Activated T-helper 2 cell treated with anti-CD3 and anti-CD28 coated beads, Interferon-gamma antibody, Interleukin-2, Interleukin-4, amounts not matched to agents 10 μg/mL and 5 μg/mL and 100 μg/mL, durations not matched to agents 14 hours and 24 hours and 36 hours (primary cell): ENCODE data around the gene CEP170B. TPM values are rescaled to one million over a fixed set of nuclear protein-coding genes. Genes with fewer than 3 reads are reported as not detected.

Experiments used
- DNase-seq: peaks from one replicate; pipeline ENCODE4 v3.0.0; 2021; ENCODE audit warnings: low spot score
- H3K27ac Mint-ChIP-seq: one replicate; pipeline ENCODE4 v1.8.0; 2021; ENCODE audit warnings: mixed read lengths
- H3K27me3 Mint-ChIP-seq: one replicate; pipeline ENCODE4 v1.8.0; 2021; ENCODE audit warnings: low read depth, mixed read lengths
- H3K36me3 Mint-ChIP-seq: one replicate; pipeline ENCODE4 v1.8.0; 2021; ENCODE audit warnings: low read depth, mixed read lengths
- H3K4me1 Mint-ChIP-seq: one replicate; pipeline ENCODE4 v1.8.0; 2021; ENCODE audit warnings: low read depth, mixed read lengths
- H3K4me3 Mint-ChIP-seq: one replicate; pipeline ENCODE4 v1.8.0; 2021; ENCODE audit warnings: low read depth, mild to moderate bottlenecking, moderate library complexity, mixed read lengths
- H3K9me3 Mint-ChIP-seq: one replicate; pipeline ENCODE4 v1.8.0; 2021; ENCODE audit warnings: mixed read lengths
- intact Hi-C: fragments of 100-400 bp; cut with micrococcal nuclease; formaldehyde crosslinking; loops from one replicate; pipeline ENCODE4 v1.15.1; 2023
- total RNA-seq: library from RNA; stranded (reverse); gene quantifications from 2 replicates; pipeline ENCODE4 v1.2.3, GENCODE V29; 2022

CEP170B gene
- total RNA-seq, 1 donor from 2014 or later, result 8.5 TPM

DNA sequence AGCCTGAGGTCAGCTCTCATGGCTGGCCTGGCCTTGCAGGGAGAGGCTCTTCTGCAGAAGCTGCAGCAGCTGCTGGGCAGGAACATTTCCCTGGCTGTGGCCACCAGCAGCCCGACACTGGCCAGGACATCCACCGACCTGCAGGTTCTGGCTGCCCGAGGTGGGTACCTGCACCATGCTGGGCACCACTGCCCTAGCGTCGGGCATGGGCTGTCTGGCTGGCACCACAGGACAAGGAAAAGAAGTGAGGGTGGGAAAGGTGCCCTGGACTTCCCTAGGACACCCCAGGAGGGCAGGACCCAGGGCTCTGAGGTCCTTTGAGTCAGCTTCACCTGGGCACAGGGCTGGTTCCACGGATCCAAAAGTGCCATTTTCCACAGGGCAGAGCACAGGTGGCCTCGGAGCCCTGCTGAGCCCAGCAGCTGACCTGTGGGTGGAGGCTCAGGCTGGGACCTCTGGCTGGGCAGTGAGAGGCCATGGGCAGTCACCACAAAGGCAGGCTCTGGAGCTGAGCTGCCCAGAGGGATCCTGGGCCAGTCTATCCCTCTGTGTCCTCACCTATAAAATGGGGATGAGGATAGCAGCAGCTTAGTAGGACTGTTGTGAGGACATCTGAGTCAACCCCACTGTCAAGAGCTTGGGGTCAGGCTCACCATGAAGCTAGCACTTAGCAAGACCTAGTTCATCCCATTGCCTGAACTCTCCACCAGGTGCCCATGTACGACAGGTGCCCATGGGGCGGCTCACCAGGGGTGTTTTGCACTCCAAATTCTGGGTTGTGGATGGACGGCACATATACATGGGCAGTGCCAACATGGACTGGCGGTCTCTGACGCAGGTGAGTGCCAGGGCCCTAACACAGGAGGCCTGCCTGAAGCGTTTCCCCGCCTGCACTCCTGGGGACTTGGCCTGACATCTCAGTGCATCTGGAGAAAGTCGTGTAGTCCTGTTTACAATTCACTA, 64.5 kb downstream of the CEP170B start:
- H3K4me1 Mint-ChIP-seq, result peaks cover under 1% of the 10 kb centered on the region
- H3K36me3 Mint-ChIP-seq, result no peaks in the 10 kb centered on the region
- intact Hi-C loops, result no loop called here
- peaks cover 3% of the 10 kb centered on the region for H3K27me3 Mint-ChIP-seq
- H3K9me3 Mint-ChIP-seq, result no peaks in the 10 kb centered on the region
- H3K4me3 Mint-ChIP-seq, result no peak overlapping the region
- no peak for DNase-seq
- H3K27ac Mint-ChIP-seq, result no peak overlapping the region

DNA sequence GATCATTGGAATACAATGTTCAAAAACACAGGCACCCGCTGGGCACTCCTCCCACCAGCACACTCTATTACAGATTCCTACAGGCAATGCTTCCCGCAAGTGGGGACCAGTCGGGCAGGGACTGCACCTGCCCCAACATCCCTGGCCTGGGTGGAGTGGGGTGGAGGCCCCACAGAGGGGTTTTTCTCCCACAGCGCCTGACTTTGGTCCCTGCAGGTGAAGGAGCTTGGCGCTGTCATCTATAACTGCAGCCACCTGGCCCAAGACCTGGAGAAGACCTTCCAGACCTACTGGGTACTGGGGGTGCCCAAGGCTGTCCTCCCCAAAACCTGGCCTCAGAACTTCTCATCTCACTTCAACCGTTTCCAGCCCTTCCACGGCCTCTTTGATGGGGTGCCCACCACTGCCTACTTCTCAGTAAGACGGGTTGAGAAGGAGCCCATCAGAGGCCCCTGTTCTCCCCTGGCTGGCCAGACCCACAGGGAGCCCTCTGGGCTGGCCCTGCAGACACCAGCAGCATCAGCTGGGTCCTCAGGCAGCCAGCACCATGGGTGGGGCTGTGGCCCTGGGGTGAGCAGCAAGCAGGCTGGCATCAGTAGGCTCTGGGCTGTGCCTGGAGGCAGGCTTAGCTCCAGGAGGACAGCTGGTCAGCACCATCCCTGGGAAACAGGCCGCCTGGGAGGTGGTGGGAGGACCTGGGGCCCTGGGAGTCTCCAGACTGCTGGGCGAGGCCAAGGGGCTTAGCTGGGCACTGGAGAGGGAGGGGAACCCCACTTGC, 65.6 kb downstream of the CEP170B start:
- no peak for DNase-seq
- H3K4me3 Mint-ChIP-seq, result no peak overlapping the region
- intact Hi-C loops, result no loop called here
- H3K9me3 Mint-ChIP-seq, result no peaks in the 10 kb centered on the region
- no peak overlapping the region for H3K27ac Mint-ChIP-seq
- H3K36me3 Mint-ChIP-seq, result no peaks in the 10 kb centered on the region
- H3K4me1 Mint-ChIP-seq, result peaks cover 2% of the 10 kb centered on the region
- peaks cover 14% of the 10 kb centered on the region for H3K27me3 Mint-ChIP-seq

DNA sequence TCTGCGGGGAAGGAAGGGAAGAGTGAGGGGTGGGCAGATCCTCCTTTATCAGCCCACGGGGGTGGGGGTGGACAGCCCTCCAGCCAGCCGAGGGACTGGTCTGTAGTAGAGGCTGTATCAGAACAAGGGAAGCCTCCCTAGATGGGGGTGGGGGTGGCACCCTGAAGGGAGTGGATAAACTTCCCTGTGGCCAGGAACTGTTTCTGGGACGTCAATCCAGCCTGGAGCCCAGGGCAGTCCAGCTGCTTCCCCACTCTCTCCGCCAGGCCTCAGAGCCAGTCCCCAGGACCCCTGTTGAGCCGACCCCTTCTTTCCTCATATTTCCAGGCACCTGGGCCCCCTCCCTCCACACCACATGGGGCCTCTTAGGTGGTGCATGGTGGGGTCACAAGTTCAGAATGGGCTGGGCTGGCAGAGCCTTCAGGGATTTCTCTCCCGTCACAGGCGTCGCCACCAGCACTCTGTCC, 66.3 kb downstream of the CEP170B start:
- intact Hi-C loops, result no loop called here
- H3K36me3 Mint-ChIP-seq, result no peaks in the 10 kb centered on the region
- no peaks in the 10 kb centered on the region for H3K9me3 Mint-ChIP-seq

GRCh38 chr14:104931771-104932675, 67.0 kb downstream of the CEP170B start:
- intact Hi-C loops, result loop anchor here (2.0 kb wide), 1 partner anchor 559 kb away; the partner anchor contains the start of gene TEDC1
- no peak overlapping the region for H3K27ac Mint-ChIP-seq
- DNase-seq, result no peak
- H3K9me3 Mint-ChIP-seq, result no peaks in the 10 kb centered on the region
- H3K27me3 Mint-ChIP-seq, result peaks cover 15% of the 10 kb centered on the region
- peaks cover 2% of the 10 kb centered on the region for H3K4me1 Mint-ChIP-seq
- no peak overlapping the region for H3K4me3 Mint-ChIP-seq
- H3K36me3 Mint-ChIP-seq, result no peaks in the 10 kb centered on the region

More for the DNA sequence above, 66.3 kb downstream of the CEP170B start:
- no peak for DNase-seq
- Mint-ChIP-seq H3K27ac (no peak overlapping the region), H3K4me3 (no peak overlapping the region), H3K4me1 (peaks cover 2% of the 10 kb centered on the region), H3K27me3 (peaks cover 15% of the 10 kb centered on the region)

DNA sequence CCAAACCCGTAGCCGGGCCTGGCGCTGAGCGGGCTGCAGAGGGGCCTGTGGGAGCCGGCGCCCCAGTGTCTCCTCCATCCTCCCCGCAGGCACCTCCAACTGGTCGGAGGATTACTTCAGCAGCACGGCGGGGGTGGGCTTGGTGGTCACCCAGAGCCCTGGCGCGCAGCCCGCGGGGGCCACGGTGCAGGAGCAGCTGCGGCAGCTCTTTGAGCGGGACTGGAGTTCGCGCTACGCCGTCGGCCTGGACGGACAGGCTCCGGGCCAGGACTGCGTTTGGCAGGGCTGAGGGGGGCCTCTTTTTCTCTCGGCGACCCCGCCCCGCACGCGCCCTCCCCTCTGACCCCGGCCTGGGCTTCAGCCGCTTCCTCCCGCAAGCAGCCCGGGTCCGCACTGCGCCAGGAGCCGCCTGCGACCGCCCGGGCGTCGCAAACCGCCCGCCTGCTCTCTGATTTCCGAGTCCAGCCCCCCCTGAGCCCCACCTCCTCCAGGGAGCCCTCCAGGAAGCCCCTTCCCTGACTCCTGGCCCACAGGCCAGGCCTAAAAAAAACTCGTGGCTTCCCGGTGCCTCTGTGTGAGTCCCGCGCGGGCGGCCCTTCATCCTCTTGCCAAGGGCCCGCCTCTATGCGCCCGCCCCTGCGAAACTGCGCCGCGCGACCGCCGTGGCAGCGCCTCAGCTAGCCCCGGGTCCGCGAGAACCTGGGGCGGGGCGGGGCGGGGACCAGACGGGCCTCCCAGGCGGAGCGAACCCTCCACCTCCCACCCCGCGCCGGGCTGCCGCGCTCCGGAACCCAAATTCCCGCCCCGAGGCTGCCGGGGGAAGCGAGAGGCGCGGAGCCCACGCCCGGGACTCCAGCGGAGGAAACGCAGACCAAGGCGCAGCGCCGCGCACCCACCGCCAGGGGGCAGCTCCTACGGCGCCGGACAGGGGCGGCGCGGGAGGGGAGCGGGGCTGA, 67.9 kb downstream of the CEP170B start:
- intact Hi-C loops, result loop anchor here (2.0 kb wide), 1 partner anchor 558 kb away; the partner anchor contains the start of gene TEDC1
- DNase-seq, result peak; percentile 81
- Mint-ChIP-seq H3K9me3 (no peaks in the 10 kb centered on the region), H3K36me3 (no peaks in the 10 kb centered on the region), H3K27me3 (peaks cover 18% of the 10 kb centered on the region), H3K27ac (no peak overlapping the region), H3K4me3 (peak overlapping the region; percentile 62), H3K4me1 (peaks cover 2% of the 10 kb centered on the region)

DNA sequence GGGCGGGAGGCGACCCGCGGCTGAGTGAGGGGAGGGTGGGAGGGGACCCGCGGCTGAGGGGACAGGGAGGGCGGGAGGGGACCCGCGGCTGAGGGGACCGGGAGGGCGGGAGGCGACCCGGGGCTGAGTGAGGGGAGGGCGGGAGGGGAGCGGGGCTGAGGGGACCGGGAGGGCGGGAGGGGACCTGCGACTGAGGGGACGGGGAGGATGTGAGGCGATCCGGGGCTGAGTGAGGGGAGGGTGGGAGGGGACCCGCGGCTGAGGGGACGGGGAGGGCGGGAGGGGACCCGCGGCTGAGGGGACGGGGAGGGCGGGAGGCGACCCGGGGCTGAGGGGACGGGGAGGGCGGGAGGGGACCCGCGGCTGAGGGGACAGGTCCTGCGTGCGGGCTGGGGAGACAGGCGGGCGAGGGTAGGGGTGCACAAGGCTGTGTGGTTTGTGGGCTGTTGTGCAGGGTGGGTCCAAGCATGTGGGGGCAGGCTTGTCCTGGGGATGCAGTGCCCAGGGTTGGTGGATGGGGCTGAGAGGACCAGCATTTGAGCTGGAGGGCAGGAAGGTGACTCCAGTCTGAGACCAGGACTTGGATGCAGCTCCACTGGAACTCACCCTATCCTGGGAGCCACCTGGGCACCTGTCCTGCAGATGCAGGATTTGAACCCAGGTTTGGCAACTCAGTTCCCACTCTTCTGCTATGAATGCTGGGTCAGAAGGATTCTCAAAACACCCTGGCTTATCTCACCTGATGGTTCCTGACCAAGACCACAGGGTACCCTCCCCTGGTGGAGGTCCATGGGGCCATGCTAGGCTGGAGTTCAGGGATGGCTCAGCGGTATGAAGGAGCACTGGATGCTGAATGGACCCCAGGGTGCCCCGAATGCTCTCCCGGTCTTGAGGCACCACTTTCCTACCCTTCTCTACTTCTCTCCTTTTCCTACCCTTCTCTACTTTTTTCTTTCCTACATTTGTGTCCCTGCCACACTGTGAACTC, 69.0 kb downstream of the CEP170B start:
- Mint-ChIP-seq H3K27me3 (peaks cover 21% of the 10 kb centered on the region), H3K4me3 (peak overlapping the region; percentile 80), H3K36me3 (no peaks in the 10 kb centered on the region), H3K9me3 (no peaks in the 10 kb centered on the region), H3K4me1 (peaks cover 2% of the 10 kb centered on the region), H3K27ac (peak overlapping the region; percentile 60)
- intact Hi-C loops, result loop anchor here (2.0 kb wide), 1 partner anchor 557 kb away; the partner anchor contains the start of gene TEDC1
- no peak for DNase-seq

GRCh38 chr14:104935026-104935650, 70.1 kb downstream of the CEP170B start:
- H3K9me3 Mint-ChIP-seq, result no peaks in the 10 kb centered on the region
- no peaks in the 10 kb centered on the region for H3K36me3 Mint-ChIP-seq
- peak overlapping the region; percentile 80 for H3K4me3 Mint-ChIP-seq
- intact Hi-C loops, result no loop called here
- no peak overlapping the region for H3K27ac Mint-ChIP-seq
- peaks cover 2% of the 10 kb centered on the region for H3K4me1 Mint-ChIP-seq
- H3K27me3 Mint-ChIP-seq, result peaks cover 23% of the 10 kb centered on the region
- DNase-seq, result no peak

GRCh38 chr14:104935955-104936354, 70.9 kb downstream of the CEP170B start:
- no peak for DNase-seq
- H3K36me3 Mint-ChIP-seq, result no peaks in the 10 kb centered on the region
- H3K4me3 Mint-ChIP-seq, result no peak overlapping the region
- no peaks in the 10 kb centered on the region for H3K9me3 Mint-ChIP-seq
- intact Hi-C loops, result no loop called here
- peaks cover 23% of the 10 kb centered on the region for H3K27me3 Mint-ChIP-seq
- no peak overlapping the region for H3K27ac Mint-ChIP-seq
- H3K4me1 Mint-ChIP-seq, result peaks cover 2% of the 10 kb centered on the region

- no peak overlapping the region for H3K4me3 Mint-ChIP-seq
- no peaks in the 10 kb centered on the region for H3K9me3 Mint-ChIP-seq
- intact Hi-C loops, result no loop called here
- H3K27ac Mint-ChIP-seq, result no peak overlapping the region
- DNase-seq, result no peak
- no peaks in the 10 kb centered on the region for H3K36me3 Mint-ChIP-seq
- peaks cover 2% of the 10 kb centered on the region for H3K4me1 Mint-ChIP-seq
- peaks cover 23% of the 10 kb centered on the region for H3K27me3 Mint-ChIP-seq
These were observed 71.5 kb downstream of the CEP170B start for GRCh38 chr14:104936361-104937155.

DNA sequence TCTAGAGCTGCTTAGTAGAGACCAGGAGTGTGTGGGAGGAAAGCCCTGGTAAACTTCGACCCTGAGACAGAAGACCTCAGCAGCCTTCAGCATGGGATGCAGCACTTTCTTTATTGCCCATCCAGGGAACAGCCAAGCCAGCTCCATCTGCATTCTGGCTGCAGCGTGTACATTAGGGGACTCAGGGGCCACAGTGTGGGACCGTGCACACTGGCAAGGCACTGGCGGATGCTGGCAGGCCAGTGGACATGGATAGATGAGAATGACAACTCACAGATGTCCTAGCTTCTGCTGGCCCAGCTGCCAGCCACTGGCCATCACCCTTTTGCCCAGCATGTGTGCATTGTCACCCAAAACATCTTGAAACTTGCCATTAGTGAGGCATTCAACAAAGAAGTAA, 72.1 kb downstream of the CEP170B start:
- H3K36me3 Mint-ChIP-seq, result no peaks in the 10 kb centered on the region
- no peak overlapping the region for H3K27ac Mint-ChIP-seq
- H3K9me3 Mint-ChIP-seq, result no peaks in the 10 kb centered on the region
- intact Hi-C loops, result no loop called here
- no peak overlapping the region for H3K4me3 Mint-ChIP-seq
- H3K4me1 Mint-ChIP-seq, result peaks cover 2% of the 10 kb centered on the region
- no peak for DNase-seq
- peaks cover 23% of the 10 kb centered on the region for H3K27me3 Mint-ChIP-seq
